ENCODE data around the gene TRIP4. TPM values are rescaled to one million over a fixed set of nuclear protein-coding genes. Genes with fewer than 3 reads are reported as not detected.

Gene TRIP4
- total and polyA plus RNA-seq, 9 of the 15 experiments (the other 6 are each of a cell fraction or from before 2014, with no cell fraction given) = 7.6 to 23.3 (median 16.7) TPM

DNA sequence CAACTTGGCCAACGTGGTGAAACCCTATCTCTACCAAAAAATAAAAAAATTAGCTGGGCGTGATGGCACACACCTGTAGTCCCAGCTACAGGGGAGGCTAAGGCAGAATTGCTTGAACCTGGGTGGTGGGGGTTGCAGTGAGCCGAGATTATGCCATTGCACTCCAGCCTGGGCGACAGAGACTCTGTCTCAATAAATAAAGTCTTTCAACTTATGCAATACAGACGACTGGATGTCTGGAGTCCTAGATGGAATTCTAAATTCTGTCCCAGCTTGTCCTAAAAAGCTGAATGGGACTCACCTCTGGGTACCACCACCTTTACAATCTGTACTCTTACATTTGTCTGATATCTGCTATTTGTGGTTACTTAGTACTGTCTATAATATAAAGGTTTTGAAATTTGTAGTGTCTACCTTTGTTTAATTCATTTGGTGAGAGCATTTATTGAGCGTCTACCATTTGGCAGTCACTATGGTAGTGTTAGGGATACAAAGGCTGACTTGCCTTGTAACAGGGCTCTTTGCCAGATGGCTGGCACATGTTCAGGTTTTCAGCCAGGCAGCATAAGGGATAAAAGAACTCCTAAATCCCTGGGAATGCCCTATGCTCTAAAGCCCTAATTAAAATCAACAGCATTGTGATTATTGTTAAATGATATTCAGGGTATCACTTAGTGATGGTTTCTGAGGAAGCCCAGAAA is 65.5 kb downstream of the TRIP4 start:
- Histone ChIP-seq H3K79me2 (ENCODE audit: control insufficient read depth, insufficient read depth, low read length) (no peaks in the 10 kb centered on the region), H3K9me1 (ENCODE audit: control insufficient read depth, insufficient read depth, low read length) (no peaks in the 10 kb centered on the region), H3K36me3 (ENCODE audit: control insufficient read depth, insufficient read depth, low read length) (no peaks in the 10 kb centered on the region; the same call in 2 of the 3 replicates), H3K27ac (ENCODE audit: extremely low read depth, low read depth, low read length) (no peak overlapping the region), H3K27me3 (ENCODE audit: control insufficient read depth in 2 of 2, insufficient read depth in 2 of 2, low read length in 2 of 2) (no peaks in the 10 kb centered on the region), H4K20me1 (replicated peaks; ENCODE audit: control insufficient read depth, insufficient read depth, low read length) (no peaks in the 10 kb centered on the region), H2AFZ (ENCODE audit: low read depth, low read length) (no peak overlapping the region), H3K4me3 (no peak overlapping the region), H3K9me3 (replicated peaks; ENCODE audit: control insufficient read depth, insufficient read depth, low read depth, low read length) (no peaks in the 10 kb centered on the region), H3K4me1 (replicated peaks in 1 of 2; ENCODE audit: control insufficient read depth in 2 of 2, insufficient read depth in 2 of 2, low read length in 2 of 2) (peaks cover 0 to 20% of the 10 kb centered on the region in 2 experiments; a peak in 3 of 5 replicates), H3K9ac (ENCODE audit: insufficient read depth in 1 of 2, low read depth in 2 of 2, low read length in 2 of 2) (no peak overlapping the region), H3K4me2 (ENCODE audit: insufficient read depth, low read length) (no peak overlapping the region)
- FAIRE-seq (no peak), ATAC-seq (no peak), DNase-seq (ENCODE audit: extremely low read depth in 1 of 4, low spot score in 3 of 4) (no peak)
- CTCF ChIA-PET (ENCODE audit: low intra/inter-chr PET ratio) = no interaction called here
- BruUV-seq (replicated peaks) = no TSS peak
- in situ Hi-C loops (cut with MboI) (no loop called here), intact Hi-C loops (cut with micrococcal nuclease) (no loop called here)
- POLR2A ChIA-PET = interaction anchor here (0.6 to 0.7 kb wide), 3 partner anchors 19 to 282 kb away, joined by 3 read pairs; no protein-coding TSS in a partner anchor
- 54% methylated on average over 6 of the region's 6 CpGs for WGBS (ENCODE audit: insufficient coverage, low coverage, missing lambda C conversion rate)
- no peak for TF ChIP-seq MCM2 (IDR thresholded peaks at IDR 0.05; ENCODE audit: low read depth)
- TF ChIP-seq MAX (CRISPR knock-in tag; IDR thresholded peaks at IDR 0.05) = no peak
- TF ChIP-seq, protein P1, sequence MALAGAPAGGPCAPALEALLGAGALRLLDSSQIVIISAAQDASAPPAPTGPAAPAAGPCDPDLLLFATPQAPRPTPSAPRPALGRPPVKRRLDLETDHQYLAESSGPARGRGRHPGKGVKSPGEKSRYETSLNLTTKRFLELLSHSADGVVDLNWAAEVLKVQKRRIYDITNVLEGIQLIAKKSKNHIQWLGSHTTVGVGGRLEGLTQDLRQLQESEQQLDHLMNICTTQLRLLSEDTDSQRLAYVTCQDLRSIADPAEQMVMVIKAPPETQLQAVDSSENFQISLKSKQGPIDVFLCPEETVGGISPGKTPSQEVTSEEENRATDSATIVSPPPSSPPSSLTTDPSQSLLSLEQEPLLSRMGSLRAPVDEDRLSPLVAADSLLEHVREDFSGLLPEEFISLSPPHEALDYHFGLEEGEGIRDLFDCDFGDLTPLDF (CRISPR knock-in tag; IDR thresholded peaks at IDR 0.05) = no peak
- no peak for TF ChIP-seq CHD7 (IDR thresholded peaks at IDR 0.05; ENCODE audit: low read depth, low read length)
- no peak for TF ChIP-seq PHB2 (IDR thresholded peaks at IDR 0.05; ENCODE audit: low read depth)
- TF ChIP-seq ZNF316 (IDR thresholded peaks at IDR 0.05) = no peak
- TF ChIP-seq, protein P2, sequence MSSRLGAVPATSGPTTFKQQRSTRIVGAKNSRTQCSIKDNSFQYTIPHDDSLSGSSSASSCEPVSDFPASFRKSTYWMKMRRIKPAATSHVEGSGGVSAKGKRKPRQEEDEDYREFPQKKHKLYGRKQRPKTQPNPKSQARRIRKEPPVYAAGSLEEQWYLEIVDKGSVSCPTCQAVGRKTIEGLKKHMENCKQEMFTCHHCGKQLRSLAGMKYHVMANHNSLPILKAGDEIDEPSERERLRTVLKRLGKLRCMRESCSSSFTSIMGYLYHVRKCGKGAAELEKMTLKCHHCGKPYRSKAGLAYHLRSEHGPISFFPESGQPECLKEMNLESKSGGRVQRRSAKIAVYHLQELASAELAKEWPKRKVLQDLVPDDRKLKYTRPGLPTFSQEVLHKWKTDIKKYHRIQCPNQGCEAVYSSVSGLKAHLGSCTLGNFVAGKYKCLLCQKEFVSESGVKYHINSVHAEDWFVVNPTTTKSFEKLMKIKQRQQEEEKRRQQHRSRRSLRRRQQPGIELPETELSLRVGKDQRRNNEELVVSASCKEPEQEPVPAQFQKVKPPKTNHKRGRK (tag; IDR thresholded peaks at IDR 0.05) = no peak

All from K562 (cell line).